ENCODE results near the gene SKP1. TPM values are rescaled to one million over a fixed set of nuclear protein-coding genes. Genes with fewer than 3 reads are reported as not detected.
A peak's percentile ranks its signal among the peaks of the same experiment; 100 is the strongest.

Gene SKP1
- total and polyA plus RNA-seq, 4 donors = 129 to 407 (median 253) TPM

DNA sequence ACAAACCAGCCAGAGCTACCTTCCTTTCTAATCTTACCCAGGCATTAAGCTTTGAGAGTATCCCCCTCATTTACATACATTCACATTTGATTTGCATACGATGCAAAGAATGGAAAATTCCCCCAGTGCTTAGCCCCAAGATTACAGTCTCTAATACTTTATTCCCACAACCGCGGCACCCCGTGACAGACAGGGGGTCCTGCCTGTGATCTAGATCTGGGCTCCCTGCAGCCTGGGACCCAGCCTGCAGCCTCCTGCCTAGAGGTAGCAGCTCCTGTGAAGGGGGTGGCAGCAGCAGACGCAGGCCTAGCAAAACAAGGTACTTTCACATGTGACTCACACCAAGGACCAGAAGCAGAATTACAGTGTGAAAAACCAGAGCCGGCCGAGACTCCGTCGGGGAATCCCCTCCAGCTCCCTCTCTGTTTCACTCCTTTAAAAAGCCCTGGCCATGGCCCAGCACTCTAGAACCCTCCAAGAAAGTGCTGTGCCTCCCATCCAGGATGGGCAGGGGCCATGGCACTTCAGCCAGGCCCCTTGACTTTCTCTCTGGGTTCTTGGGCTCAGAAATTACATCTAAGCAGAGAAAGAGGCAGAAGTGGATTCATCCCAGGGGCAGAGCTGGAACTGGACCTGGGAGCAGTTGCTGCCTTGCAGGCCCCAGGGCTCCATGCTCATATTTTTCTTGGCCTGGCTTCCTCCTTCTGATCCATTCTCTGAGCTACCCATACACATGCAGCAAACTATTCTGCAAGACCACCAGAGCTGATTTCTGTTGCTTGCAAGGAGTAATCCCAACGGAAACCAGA, 76.3 kb downstream of the SKP1 start:
- 83% methylated on average over 10 of the region's 10 CpGs for WGBS
- DNase-seq (ENCODE audit: low spot score) = no peak
- no peaks in the 10 kb centered on the region for H3K36me3 ChIP-seq (ENCODE audit: control insufficient read depth in 4 of 4, insufficient read depth in 3 of 4, low read depth in 1 of 4, low read length in 3 of 4)

DNA sequence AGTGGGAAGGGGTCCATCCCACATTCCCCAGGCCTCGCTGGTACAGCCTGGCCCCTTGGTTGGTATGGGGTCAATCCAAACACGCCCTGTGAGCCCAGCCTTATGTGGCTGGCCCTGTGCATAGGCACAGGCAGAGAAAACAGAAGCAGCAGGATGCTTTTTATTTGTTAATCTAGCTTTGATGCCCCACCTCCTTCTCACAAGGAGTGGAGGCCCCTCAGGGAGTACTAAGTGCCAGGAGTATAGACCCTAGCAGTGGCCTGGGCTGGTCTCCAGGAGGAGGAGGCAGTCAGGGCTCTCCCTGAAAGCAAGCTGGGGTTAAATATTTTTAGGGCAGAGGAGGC, 76.8 kb downstream of the SKP1 start:
- WGBS = 90% methylated on average over 2 of the region's 2 CpGs

More for the DNA sequence above, 76.3 kb downstream of the SKP1 start:
- Histone ChIP-seq H3K27ac (ENCODE audit: low read depth in 1 of 2, low read length in 2 of 2) (no peak overlapping the region), H3K9ac (ENCODE audit: low read depth in 1 of 2, low read length in 2 of 2) (no peak overlapping the region), H3K4me3 (ENCODE audit: low read depth in 1 of 3, low read length in 3 of 3) (no peak overlapping the region), H3K27me3 (ENCODE audit: control insufficient read depth in 4 of 4, insufficient read depth in 4 of 4, low read length in 3 of 4) (no peaks in the 10 kb centered on the region), H3K4me1 (ENCODE audit: control insufficient read depth in 4 of 4, insufficient read depth in 4 of 4, low read length in 3 of 4) (peaks cover 10 to 18% (median 13%) of the 10 kb centered on the region in 4 donors), H3K9me3 (ENCODE audit: control insufficient read depth in 4 of 4, low read length in 3 of 4) (no peaks in the 10 kb centered on the region)
- TF ChIP-seq TAF1 (conservative IDR thresholded peaks at IDR 0.05) (no peak), FOXA1 (IDR thresholded peaks at IDR 0.05) (no peak), NR2F2 (IDR thresholded peaks at IDR 0.05) (no peak), YY1 (IDR thresholded peaks at IDR 0.05) (no peak), GABPA (IDR thresholded peaks at IDR 0.05 in 1 of 2, conservative IDR thresholded peaks at IDR 0.05 in 1 of 2) (no peak)

DNA sequence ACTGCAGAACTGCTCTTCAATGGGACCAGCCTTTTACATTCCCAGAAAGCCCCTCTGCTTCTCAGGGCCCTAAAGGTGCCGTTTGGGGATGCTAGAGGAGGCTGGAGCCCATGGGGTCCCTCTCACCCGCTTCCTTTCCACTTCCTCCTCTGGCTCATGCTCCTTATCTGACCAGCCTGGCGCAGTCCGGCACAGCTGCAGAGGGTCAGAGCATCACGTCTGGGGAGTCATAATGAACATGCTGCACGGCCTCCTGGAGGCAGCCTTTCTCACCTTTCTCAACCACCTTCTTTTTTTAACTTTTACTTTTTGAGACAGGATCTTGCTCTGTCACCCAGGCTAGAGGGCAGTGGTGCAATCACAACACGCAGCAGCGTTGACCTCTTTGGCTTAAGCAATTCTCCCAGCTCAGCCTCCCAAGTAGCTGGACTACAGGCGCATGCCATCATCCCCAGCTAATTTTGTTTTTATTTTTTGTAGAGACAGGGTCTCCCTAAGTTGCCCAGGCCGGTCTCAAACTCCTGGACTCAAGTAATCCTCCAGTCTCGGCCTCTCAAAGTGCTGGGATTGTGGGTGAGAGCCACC, 77.4 kb downstream of the SKP1 start:
- Histone ChIP-seq H3K4me1 (ENCODE audit: control insufficient read depth in 4 of 4, insufficient read depth in 4 of 4, low read length in 3 of 4) (peaks cover 12 to 24% (median 15%) of the 10 kb centered on the region in 4 donors), H3K27me3 (ENCODE audit: control insufficient read depth in 4 of 4, insufficient read depth in 4 of 4, low read length in 3 of 4) (no peaks in the 10 kb centered on the region), H3K9me3 (ENCODE audit: control insufficient read depth in 4 of 4, low read length in 3 of 4) (no peaks in the 10 kb centered on the region), H3K27ac (ENCODE audit: low read depth in 1 of 2, low read length in 2 of 2) (peak overlapping the region; percentile 55 to 71), H3K4me3 (ENCODE audit: low read depth in 1 of 3, low read length in 3 of 3) (peak overlapping the region in 1 of 3 donors; percentile 5), H3K36me3 (ENCODE audit: control insufficient read depth in 4 of 4, insufficient read depth in 3 of 4, low read depth in 1 of 4, low read length in 3 of 4) (no peaks in the 10 kb centered on the region), H3K9ac (ENCODE audit: low read depth in 1 of 2, low read length in 2 of 2) (peak overlapping the region in 1 of 2 donors; percentile 16)
- TF ChIP-seq, protein P1, sequence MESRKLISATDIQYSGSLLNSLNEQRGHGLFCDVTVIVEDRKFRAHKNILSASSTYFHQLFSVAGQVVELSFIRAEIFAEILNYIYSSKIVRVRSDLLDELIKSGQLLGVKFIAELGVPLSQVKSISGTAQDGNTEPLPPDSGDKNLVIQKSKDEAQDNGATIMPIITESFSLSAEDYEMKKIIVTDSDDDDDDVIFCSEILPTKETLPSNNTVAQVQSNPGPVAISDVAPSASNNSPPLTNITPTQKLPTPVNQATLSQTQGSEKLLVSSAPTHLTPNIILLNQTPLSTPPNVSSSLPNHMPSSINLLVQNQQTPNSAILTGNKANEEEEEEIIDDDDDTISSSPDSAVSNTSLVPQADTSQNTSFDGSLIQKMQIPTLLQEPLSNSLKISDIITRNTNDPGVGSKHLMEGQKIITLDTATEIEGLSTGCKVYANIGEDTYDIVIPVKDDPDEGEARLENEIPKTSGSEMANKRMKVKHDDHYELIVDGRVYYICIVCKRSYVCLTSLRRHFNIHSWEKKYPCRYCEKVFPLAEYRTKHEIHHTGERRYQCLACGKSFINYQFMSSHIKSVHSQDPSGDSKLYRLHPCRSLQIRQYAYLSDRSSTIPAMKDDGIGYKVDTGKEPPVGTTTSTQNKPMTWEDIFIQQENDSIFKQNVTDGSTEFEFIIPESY (IDR thresholded peaks at IDR 0.05) = no peak
- TF ChIP-seq JUND (IDR thresholded peaks at IDR 0.05) (no peak), EGR1 (IDR thresholded peaks at IDR 0.05; ENCODE audit: low read depth in 2 of 2) (no peak), HNF4A (conservative IDR thresholded peaks at IDR 0.05) (peak; percentile 79 to 82), RAD21 (IDR thresholded peaks at IDR 0.05) (peak in 1 of 2 donors; percentile 20), HNF4G (IDR thresholded peaks at IDR 0.05) (peak; percentile 40), NR2F2 (IDR thresholded peaks at IDR 0.05) (peak; percentile 22), RXRA (IDR thresholded peaks at IDR 0.05) (peak; percentile 51 to 65), SP1 (IDR thresholded peaks at IDR 0.05) (peak; percentile 10)
- TF ChIP-seq, protein P2, sequence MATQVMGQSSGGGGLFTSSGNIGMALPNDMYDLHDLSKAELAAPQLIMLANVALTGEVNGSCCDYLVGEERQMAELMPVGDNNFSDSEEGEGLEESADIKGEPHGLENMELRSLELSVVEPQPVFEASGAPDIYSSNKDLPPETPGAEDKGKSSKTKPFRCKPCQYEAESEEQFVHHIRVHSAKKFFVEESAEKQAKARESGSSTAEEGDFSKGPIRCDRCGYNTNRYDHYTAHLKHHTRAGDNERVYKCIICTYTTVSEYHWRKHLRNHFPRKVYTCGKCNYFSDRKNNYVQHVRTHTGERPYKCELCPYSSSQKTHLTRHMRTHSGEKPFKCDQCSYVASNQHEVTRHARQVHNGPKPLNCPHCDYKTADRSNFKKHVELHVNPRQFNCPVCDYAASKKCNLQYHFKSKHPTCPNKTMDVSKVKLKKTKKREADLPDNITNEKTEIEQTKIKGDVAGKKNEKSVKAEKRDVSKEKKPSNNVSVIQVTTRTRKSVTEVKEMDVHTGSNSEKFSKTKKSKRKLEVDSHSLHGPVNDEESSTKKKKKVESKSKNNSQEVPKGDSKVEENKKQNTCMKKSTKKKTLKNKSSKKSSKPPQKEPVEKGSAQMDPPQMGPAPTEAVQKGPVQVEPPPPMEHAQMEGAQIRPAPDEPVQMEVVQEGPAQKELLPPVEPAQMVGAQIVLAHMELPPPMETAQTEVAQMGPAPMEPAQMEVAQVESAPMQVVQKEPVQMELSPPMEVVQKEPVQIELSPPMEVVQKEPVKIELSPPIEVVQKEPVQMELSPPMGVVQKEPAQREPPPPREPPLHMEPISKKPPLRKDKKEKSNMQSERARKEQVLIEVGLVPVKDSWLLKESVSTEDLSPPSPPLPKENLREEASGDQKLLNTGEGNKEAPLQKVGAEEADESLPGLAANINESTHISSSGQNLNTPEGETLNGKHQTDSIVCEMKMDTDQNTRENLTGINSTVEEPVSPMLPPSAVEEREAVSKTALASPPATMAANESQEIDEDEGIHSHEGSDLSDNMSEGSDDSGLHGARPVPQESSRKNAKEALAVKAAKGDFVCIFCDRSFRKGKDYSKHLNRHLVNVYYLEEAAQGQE (IDR thresholded peaks at IDR 0.05) = no peak
- TF ChIP-seq, protein P3, sequence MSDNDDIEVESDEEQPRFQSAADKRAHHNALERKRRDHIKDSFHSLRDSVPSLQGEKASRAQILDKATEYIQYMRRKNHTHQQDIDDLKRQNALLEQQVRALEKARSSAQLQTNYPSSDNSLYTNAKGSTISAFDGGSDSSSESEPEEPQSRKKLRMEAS (IDR thresholded peaks at IDR 0.05) = no peak
- TF ChIP-seq, protein P4, sequence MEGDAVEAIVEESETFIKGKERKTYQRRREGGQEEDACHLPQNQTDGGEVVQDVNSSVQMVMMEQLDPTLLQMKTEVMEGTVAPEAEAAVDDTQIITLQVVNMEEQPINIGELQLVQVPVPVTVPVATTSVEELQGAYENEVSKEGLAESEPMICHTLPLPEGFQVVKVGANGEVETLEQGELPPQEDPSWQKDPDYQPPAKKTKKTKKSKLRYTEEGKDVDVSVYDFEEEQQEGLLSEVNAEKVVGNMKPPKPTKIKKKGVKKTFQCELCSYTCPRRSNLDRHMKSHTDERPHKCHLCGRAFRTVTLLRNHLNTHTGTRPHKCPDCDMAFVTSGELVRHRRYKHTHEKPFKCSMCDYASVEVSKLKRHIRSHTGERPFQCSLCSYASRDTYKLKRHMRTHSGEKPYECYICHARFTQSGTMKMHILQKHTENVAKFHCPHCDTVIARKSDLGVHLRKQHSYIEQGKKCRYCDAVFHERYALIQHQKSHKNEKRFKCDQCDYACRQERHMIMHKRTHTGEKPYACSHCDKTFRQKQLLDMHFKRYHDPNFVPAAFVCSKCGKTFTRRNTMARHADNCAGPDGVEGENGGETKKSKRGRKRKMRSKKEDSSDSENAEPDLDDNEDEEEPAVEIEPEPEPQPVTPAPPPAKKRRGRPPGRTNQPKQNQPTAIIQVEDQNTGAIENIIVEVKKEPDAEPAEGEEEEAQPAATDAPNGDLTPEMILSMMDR (IDR thresholded peaks at IDR 0.05; ENCODE audit: low read depth, low read length, missing input control) = no peak
- TF ChIP-seq, protein P5, sequence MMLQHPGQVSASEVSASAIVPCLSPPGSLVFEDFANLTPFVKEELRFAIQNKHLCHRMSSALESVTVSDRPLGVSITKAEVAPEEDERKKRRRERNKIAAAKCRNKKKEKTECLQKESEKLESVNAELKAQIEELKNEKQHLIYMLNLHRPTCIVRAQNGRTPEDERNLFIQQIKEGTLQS (IDR thresholded peaks at IDR 0.05) = no peak
- no peak for DNase-seq (ENCODE audit: low spot score)
- 54% methylated on average over 11 of the region's 11 CpGs for WGBS

More for the DNA sequence above, 76.8 kb downstream of the SKP1 start:
- Histone ChIP-seq H3K9ac (ENCODE audit: low read depth in 1 of 2, low read length in 2 of 2) (no peak overlapping the region), H3K9me3 (ENCODE audit: control insufficient read depth in 4 of 4, low read length in 3 of 4) (no peaks in the 10 kb centered on the region), H3K4me1 (ENCODE audit: control insufficient read depth in 4 of 4, insufficient read depth in 4 of 4, low read length in 3 of 4) (peaks cover 10 to 19% (median 13%) of the 10 kb centered on the region in 4 donors), H3K36me3 (ENCODE audit: control insufficient read depth in 4 of 4, insufficient read depth in 3 of 4, low read depth in 1 of 4, low read length in 3 of 4) (no peaks in the 10 kb centered on the region), H3K27ac (ENCODE audit: low read depth in 1 of 2, low read length in 2 of 2) (no peak overlapping the region), H3K4me3 (ENCODE audit: low read depth in 1 of 3, low read length in 3 of 3) (no peak overlapping the region), H3K27me3 (ENCODE audit: control insufficient read depth in 4 of 4, insufficient read depth in 4 of 4, low read length in 3 of 4) (no peaks in the 10 kb centered on the region)
- no peak for DNase-seq (ENCODE audit: low spot score)
- TF ChIP-seq HNF4G (IDR thresholded peaks at IDR 0.05) = no peak
- TF ChIP-seq FOXA1 (IDR thresholded peaks at IDR 0.05) = no peak
- TF ChIP-seq FOXA2 (IDR thresholded peaks at IDR 0.05) = no peak
- no peak for TF ChIP-seq HNF4A (conservative IDR thresholded peaks at IDR 0.05)
- TF ChIP-seq TAF1 (conservative IDR thresholded peaks at IDR 0.05) = no peak
- TF ChIP-seq EGR1 (IDR thresholded peaks at IDR 0.05; ENCODE audit: low read depth in 2 of 2) = no peak

Measured in liver (tissue), 9 donors.